Parathyroid adenoma (tissue), 2 donors: ENCODE results near the gene PDXDC1.
"Not testable (repeated sequence)": the region's sequence is repeated elsewhere in the genome, so short reads cannot be mapped to it uniquely, and the experiment has no call there.

Experiments
- H2AFZ ChIP-seq: fragments of 300-600 bp; sonication (generic); one replicate; pipeline ENCODE4 v1.7.0; 2017; ENCODE audit warnings: antibody characterized with exemption, mild to moderate bottlenecking
- H3K27ac ChIP-seq: fragments of 300-600 bp; sonication (generic); one replicate; pipeline ENCODE4 v1.7.0; 2017
- H3K27me3 ChIP-seq: fragments of 300-600 bp; sonication (generic); one replicate; pipeline ENCODE4 v1.7.0; 2017; ENCODE audit warnings: low read length; ENCODE audit not compliant: control insufficient read depth, insufficient read depth
- H3K36me3 ChIP-seq: fragments of 300-600 bp; sonication (generic); one replicate; pipeline ENCODE4 v1.7.0; 2017; ENCODE audit warnings: low read length; ENCODE audit not compliant: control insufficient read depth, insufficient read depth
- H3K4me1 ChIP-seq: fragments of 300-600 bp; sonication (generic); one replicate; pipeline ENCODE4 v1.7.0; 2017; ENCODE audit warnings: control low read depth
- H3K4me2 ChIP-seq: fragments of 300-600 bp; sonication (generic); one replicate; pipeline ENCODE4 v1.7.0; 2017; ENCODE audit warnings: low read length
- H3K4me3 ChIP-seq: fragments of 300-600 bp; sonication (generic); one replicate; pipeline ENCODE4 v1.7.0; 2017; ENCODE audit warnings: low read depth, low read length
- H3K79me2 ChIP-seq: fragments of 300-600 bp; sonication (generic); one replicate; pipeline ENCODE4 v1.7.0; 2017; ENCODE audit warnings: control low read depth
- H3K9ac ChIP-seq: fragments of 300-600 bp; sonication (generic); one replicate; pipeline ENCODE4 v1.7.0; 2017; ENCODE audit warnings: mild to moderate bottlenecking
- H3K9me3 ChIP-seq: fragments of 300-600 bp; sonication (generic); one replicate; pipeline ENCODE4 v1.7.0; 2017; ENCODE audit warnings: low read length; ENCODE audit not compliant: control insufficient read depth
- TF ChIP-seq, protein P1 (sequence below): fragments of 300-600 bp; sonication (generic); IDR thresholded peaks from one replicate; pipeline ENCODE4 v1.7.0; 2017; ENCODE audit warnings: antibody characterized with exemption, mild to moderate bottlenecking
- donor health status: primary hyperparathyroidism.

PDXDC1 gene

DNA sequence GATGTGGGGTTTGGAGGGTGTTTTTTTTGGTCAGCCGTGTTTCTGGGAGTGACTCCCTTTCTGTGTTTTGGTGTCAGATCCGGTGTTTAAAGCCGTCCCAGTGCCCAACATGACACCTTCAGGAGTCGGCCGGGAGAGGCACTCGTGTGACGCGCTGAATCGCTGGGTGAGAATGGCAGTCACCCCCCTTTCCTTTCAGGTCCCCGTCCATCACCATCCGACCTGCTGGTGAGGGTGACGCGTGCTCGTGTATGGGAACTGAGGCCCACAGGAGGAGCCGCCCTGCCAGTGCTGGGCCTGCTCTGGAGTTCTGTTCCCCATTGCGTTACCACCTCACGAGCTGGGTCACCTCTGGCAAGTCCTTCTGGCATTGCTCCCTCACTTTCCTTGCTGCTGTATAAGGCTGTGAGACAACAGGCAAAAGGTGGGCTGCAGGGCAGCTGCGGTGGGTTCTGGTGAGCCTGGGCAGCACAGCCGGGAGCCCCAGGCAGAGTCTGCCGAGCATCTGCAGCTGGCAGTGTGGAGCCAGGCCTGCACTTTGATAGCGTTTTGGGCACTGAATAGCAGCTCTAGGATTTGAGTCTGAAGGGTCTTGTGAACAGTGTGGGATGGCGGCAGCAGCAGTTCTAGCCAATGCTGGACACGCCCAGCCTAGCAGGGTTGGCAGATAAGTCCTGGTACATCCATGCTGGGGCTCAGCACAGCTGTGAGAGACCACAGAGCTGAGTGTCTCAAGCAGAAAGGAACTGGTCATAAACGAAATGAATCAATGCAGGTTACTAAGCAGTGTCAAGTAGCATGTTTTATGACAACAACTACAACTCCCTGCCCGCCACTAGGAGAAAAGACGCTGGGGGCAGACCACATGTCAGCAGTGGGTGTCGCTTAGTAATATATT is 54.2 kb downstream of the PDXDC1 start:
- not testable (repeated sequence) for H3K4me1 ChIP-seq, H3K27ac ChIP-seq, H3K9ac ChIP-seq, H2AFZ ChIP-seq, H3K4me2 ChIP-seq, H3K36me3 ChIP-seq, H3K79me2 ChIP-seq, H3K9me3 ChIP-seq, H3K27me3 ChIP-seq, H3K4me3 ChIP-seq

DNA sequence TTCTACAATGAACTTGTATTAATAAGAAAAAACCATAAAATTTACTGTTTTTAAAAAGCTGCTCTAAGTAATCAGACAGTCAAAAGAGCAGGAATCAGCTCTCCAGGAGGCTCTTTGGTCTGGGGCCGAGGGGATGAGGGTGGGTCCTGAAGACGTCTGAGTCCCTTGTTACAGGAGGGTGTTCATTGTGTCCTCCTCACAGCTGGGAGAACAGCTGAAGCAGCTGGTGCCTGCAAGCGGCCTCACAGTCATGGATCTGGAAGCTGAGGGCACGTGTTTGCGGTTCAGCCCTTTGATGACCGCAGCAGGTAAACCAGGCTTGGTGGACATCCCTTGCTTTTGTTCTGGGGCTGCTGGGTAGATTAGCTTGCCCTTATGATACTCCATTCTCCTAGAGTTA is 54.9 kb downstream of the PDXDC1 start:
- H3K4me2 ChIP-seq, H3K27me3 ChIP-seq, H3K79me2 ChIP-seq, H3K9ac ChIP-seq, H3K27ac ChIP-seq, H3K4me3 ChIP-seq, H3K9me3 ChIP-seq, H3K4me1 ChIP-seq, H2AFZ ChIP-seq, H3K36me3 ChIP-seq: not testable (repeated sequence)

DNA sequence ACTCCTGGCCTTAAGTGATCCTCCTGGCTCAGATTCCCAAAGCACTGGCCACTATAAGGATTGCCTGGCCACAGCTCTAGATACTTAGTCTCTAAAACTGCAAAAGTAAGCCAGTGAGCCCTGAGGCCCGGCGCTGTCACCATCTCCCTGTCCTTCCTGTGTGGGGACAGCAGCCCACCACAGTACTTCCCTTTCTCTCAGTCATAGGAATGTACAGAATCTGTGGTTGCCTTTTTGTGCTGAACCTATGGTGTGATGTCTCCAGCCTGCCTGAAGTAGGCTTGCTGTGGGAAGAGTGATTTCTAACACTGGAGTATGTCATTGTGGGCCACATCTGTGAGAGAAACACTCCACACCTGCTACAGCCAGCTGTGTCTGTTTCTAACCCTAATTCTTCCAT is 56.4 kb downstream of the PDXDC1 start:
- Histone ChIP-seq H3K4me1 (no peaks in the 10 kb centered on the region), H2AFZ (no peak overlapping the region), H3K27me3 (no peaks in the 10 kb centered on the region), H3K27ac (no peak overlapping the region), H3K79me2 (no peaks in the 10 kb centered on the region), H3K9ac (no peak overlapping the region), H3K4me2 (no peak overlapping the region), H3K36me3 (no peaks in the 10 kb centered on the region), H3K9me3 (no peaks in the 10 kb centered on the region), H3K4me3 (no peak overlapping the region)
- TF ChIP-seq, protein P1, sequence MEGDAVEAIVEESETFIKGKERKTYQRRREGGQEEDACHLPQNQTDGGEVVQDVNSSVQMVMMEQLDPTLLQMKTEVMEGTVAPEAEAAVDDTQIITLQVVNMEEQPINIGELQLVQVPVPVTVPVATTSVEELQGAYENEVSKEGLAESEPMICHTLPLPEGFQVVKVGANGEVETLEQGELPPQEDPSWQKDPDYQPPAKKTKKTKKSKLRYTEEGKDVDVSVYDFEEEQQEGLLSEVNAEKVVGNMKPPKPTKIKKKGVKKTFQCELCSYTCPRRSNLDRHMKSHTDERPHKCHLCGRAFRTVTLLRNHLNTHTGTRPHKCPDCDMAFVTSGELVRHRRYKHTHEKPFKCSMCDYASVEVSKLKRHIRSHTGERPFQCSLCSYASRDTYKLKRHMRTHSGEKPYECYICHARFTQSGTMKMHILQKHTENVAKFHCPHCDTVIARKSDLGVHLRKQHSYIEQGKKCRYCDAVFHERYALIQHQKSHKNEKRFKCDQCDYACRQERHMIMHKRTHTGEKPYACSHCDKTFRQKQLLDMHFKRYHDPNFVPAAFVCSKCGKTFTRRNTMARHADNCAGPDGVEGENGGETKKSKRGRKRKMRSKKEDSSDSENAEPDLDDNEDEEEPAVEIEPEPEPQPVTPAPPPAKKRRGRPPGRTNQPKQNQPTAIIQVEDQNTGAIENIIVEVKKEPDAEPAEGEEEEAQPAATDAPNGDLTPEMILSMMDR, result no peak

DNA sequence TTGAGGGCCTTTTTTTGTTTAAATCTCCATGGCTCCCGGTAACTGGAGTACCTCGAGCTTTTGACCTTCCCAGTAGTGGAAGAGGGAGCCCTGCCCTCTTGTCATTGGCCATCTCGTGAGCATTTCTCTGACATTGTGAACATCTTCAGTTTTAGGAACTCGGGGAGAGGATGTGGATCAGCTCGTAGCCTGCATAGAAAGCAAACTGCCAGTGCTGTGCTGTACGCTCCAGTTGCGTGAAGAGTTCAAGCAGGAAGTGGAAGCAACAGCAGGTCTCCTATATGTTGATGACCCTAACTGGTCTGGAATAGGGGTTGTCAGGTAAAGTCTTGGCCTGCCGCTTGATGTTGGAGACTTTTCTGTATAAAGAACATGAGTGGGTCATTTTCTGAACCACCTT is 56.8 kb downstream of the PDXDC1 start:
- H3K27ac ChIP-seq, result no peak overlapping the region
- TF ChIP-seq, protein P1, result no peak
- H3K4me2 ChIP-seq, result no peak overlapping the region
- H3K4me1 ChIP-seq, result no peaks in the 10 kb centered on the region
- H3K36me3 ChIP-seq, result no peaks in the 10 kb centered on the region
- no peak overlapping the region for H3K4me3 ChIP-seq
- H3K9ac ChIP-seq, result no peak overlapping the region
- no peaks in the 10 kb centered on the region for H3K9me3 ChIP-seq
- no peak overlapping the region for H2AFZ ChIP-seq
- no peaks in the 10 kb centered on the region for H3K79me2 ChIP-seq
- H3K27me3 ChIP-seq, result no peaks in the 10 kb centered on the region

DNA sequence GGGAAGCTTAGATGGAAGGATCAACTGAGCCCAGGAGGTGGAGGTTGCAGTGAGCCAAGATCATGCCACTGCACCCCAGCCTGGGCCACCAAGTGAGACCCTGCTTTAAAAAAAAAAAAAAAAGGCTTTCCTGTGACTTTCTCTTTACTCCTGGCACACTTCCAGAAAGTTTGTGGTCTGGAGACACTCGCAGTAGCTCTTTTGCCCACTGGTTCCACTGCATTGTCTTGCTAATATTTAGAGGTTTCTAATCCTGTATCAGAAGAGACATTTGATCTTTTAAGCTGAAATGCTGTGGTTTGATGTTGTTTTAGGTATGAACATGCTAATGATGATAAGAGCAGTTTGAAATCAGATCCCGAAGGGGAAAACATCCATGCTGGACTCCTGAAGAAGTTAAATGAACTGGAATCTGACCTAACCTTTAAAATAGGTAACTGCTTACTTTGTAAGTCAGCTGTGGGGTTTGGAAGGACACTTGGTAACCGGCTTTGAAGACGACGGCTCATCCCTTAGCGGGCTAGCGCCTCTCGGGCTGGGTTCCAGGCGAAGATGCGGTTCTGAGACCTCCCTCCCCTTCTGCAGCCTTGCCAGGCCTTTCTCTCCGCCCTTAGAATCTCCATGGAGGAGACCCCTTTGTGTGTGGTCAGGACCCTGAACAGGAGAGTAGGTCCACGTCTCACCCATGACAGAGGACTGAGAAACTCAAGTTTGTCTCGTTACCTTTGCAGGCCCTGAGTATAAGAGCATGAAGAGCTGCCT is 57.9 kb downstream of the PDXDC1 start:
- Histone ChIP-seq H3K36me3 (no peaks in the 10 kb centered on the region), H3K9ac (no peak overlapping the region)
- TF ChIP-seq, protein P1, result no peak

More for the DNA sequence above, 57.9 kb downstream of the PDXDC1 start:
- no peaks in the 10 kb centered on the region for H3K4me1 ChIP-seq
- H3K27ac ChIP-seq, result no peak overlapping the region
- H3K27me3 ChIP-seq, result no peaks in the 10 kb centered on the region
- no peak overlapping the region for H2AFZ ChIP-seq
- no peaks in the 10 kb centered on the region for H3K79me2 ChIP-seq
- H3K4me3 ChIP-seq, result no peak overlapping the region
- no peaks in the 10 kb centered on the region for H3K9me3 ChIP-seq
- H3K4me2 ChIP-seq, result no peak overlapping the region
